C1 segment of cervical spinal cord (tissue), 14 donors: ENCODE measurements around the gene SLC30A7.
A peak's percentile ranks its signal among the peaks of the same experiment; 100 is the strongest.

Experiments
- DNase-seq, 14 donors: peaks; one replicate each; lab custom pipeline; 2025; lab: John Stamatoyannopoulos, UW

Gene SLC30A7

DNA sequence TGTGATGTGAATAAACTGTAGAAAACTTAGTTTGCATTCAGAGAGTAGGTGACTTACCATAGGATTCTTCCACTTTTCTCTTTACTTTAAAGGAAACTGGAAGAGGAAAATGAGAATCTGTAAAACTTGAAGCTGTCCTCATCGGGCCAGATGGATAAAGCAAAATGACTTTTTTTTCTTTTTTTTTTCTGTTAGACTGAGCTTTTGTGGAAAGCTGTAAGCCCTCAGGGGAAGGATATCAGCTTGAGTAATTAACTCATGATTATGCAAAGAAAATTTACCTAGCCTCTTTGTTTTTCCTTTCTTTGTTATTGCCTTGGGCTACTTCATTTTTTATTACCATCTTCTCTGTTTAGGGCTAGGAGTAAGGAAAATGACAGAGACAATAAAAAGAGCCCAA lies 76.3 kb downstream of the SLC30A7 start:
- no peak for DNase-seq

DNA sequence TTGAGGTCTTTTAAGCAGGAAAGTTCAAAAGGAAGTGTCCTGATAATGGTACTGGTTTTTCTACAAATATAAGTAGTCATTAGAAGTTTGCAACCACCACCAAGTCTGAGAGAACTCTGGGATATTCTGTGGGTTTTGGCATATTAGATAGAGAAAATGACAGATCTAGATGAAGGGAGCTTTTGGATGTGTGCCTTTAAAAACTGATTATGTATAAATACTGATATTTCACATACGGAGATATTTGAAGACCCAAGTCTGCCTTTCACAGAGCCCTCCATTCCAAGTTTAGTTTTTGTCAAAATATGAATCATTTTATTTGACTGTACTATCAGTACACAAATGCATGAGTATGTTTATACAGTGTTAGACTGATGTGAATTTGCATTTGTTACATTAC lies 81.0 kb downstream of the SLC30A7 start:
- no peak for DNase-seq

DNA sequence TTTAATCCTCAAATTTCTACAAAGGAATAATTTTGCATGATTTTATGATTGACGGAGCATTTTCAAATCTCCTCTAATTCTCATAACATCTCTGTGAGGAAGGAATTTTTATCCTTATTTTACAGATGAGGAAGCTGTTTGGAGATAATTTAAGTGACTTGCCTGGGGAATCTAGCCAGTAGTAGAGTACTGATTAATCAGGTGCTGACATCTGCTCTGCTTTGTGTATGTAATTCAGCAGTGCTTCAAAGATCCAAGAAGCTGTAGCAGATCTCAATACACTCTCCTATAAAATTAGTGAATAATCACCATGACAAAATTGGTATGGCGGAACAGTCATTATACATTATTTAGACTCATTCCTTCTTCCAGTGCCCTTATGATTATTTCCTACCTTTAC lies 83.7 kb downstream of the SLC30A7 start:
- DNase-seq, result no peak

DNA sequence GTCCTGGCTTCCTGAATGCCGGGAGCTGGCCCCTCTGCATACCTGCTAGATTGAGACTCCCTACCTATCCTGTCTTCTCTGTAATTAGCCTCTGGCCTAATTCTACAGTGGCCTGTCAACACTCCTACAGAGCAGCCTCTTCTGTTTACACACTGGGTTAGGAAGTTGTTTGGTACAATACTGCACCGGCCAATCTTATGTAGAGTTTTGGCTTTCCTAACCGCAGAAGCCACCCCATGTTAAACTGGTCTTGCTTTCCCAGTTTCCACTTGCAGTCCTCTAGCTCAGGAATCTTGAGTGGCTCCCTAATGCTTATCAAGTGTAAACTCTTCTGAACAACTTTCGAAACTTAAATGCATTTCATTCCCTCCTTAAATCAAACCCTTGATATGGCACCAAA lies 86.9 kb downstream of the SLC30A7 start:
- DNase-seq, result no peak

DNA sequence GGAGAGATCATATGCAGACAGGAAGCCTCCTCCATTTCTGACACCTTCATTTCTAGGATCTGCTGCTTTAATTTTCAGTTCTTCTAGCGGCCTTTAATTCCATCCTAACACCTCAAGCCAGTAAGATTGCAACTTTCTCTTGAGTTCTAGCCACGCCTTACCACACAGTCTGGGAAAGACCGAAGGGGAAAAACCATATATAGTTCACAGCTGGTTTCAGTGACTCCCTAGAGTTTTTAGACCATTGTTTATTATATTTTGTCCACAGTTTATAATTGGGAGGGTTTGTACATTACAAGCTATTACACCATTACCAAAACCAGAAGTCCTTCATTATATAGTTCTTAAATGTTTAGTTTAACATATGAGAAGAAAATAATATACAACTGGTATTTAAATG lies 92.2 kb downstream of the SLC30A7 start:
- DNase-seq, result no peak

DNA sequence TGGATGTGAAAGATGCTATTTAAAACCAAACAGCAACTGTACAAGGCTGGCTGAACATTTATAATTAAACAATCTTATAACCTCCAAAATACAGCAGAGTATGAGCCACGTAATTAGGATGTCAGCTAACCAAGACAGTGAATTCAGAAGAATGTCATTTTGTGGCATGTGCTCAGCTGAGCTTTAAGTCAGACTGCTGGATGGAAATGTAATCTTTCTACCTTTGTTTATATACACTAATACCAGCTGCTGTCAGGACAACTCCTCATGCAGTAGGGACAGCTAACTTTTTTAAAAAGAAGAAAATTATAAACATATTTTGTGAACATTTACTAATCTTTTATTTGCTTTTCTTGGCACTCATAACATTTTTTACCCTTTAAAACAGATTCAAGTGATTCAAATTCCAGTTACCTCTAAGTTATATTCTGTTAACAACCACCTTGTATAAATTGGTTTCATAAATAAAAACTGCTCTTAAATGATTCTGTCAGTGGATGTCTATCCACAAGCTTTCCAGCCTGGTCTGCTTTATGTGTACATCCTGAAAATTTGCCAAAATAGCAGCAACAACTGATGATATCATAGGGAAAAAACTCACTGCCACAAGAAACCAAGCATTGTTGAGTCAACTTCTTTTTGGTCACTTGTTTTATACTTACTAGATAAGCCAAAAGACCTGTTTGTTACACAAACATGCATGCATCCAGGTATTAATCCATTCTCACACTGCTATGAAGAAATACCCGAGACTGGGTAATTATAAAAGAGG lies 93.6 kb downstream of the SLC30A7 start:
- DNase-seq, result no peak

DNA sequence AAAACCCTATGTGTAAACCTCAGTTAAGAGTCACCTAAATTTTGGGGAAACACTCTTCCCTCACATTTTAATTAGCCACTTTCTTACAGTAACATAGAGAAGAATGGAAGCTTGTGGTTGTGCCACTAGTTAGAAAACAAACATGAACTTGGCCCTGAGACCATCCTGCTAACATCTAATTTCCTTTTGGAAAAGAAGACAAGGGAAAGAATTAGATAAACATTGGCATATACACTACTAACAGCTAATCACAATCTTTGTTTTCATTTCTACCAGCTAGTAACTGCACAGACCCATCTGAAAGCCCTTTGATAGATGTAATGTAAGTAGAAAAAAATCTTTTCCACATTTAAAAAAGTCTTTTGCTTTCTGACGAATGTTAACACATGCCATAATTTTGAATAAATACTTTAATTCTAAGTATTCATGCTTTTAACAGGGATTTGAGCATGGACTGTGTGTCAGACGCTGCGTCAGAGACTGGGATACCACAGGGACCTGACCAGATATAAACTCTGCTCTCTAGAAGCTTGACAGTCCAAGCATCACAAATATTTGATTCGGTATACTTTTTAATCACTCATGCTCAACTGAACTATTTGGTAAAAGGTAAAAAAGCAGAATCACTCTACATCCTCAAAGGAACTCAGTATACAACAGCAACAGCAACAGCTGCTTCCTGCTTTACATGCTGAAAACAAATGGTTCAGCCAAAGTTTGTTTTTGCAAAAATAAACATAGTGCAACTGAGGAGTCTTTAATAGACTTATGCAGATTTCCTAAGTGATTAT lies 99.5 kb downstream of the SLC30A7 start:
- no peak for DNase-seq

DNA sequence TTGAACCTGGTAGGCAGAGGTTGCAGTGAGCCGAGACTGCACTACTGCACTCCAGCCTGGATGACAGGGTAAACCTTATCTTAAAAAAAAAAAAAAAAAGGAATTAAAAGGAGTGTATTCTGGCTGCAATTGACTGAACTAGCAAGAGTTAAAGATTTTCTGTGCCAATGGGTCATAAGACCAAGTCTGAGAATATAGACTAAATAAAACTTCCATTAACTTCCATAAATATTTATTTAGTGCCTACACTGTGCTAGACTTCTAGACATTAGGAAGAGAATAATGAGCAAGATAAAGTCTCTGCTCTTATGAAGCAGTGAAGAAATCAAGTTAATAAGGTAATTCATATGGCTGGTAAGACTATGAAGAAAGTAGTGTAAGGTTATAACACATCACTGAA lies 102.5 kb downstream of the SLC30A7 start:
- no peak for DNase-seq

DNA sequence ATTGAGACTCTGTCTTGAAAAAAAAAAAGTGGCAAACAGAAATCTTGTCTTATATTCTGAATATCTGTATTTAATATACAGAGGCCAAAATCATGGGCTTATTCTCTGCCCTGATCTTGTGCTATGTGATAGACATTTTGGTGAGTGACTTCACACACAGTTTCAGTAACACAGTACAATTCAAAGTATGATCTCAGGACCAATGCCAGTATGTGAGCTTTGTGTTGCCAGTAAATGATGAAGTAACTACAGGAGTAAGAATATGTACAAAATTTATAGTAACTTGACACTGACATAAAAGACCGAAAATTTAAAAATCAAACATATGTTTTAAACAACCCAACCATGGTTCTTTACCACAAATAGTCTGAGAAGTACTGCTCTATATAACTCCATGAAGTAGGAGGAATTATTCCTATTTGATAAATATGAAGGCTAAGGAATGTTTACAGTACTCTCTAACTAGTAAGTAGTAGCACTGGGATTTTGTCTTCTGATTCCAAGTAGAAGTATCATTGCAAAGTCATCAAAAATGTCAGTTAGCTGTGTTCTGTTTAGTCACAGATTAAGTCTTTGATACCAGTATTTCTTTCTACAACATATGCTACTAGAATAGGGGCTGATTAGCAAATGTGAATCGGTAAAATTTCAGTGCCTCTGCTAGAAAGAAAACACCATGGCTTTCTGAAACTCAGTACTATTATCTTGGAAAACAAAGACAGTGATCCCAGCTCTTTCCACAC lies 104.4 kb downstream of the SLC30A7 start:
- no peak for DNase-seq

DNA sequence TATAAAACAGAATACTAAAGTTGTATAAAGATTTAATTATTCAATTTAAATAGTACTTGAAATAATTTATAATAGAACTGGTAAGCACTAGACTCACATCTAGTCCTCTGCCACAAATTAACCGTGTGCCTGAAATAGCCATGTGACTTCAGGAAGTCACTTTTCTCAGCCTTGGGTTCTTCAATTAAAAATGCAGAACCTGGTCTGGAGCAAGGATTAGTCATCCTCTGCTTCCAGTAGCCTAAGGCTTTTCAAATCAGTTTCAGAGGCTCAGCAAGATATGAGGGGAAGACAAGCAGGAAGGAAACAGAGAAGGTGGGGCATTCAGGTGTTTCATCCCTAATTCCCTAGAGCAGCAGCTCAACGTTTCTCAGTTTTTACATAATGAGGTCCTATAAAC lies 106.7 kb downstream of the SLC30A7 start:
- DNase-seq, result no peak

DNA sequence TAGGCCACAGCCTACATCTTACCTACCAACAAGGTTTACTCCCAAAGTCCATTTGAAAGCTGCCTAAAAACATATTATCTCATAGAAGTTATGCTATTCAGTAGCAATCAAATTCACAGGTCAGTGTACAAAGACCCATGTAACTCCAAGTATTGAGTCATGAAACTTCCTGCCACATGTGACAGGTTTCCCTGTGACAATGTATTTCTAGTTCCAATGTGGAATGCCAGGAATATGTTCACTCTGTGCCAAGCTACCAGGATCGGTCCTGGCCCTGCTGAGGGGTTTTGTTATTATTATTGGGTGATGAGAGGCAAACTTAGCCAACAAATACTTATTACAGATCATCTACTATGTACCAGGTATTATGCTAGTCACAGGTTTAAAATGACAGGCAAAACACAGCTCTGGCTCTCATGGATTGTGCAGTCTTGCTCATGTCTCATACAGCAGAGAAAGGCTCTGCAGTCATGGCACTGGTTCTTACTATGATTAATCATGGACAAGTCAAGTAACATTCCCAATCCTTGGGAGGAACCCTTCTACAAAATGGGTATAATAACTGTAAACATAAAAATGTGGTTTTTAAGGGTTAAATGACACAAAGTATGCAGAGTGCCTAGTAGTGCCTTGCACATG lies 107.2 kb downstream of the SLC30A7 start:
- DNase-seq, result no peak

DNA sequence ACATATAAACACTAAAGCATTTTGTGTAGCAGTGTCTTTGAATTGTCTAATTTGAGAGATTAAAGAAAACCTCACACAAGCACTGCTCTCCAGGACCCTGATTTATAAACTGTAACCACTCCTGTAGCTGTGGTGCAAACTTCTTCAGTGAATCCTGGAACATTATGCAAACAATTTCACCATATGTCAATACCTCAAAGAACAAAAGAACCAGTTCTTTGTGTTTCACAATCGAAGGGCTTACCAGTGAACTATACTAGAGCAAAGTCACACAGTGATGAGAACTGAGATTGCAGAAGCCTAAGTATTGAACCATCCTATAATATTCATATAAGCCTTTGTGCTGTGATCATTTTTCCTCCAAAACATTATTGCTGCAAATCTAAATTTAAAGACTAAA lies 108.2 kb downstream of the SLC30A7 start:
- DNase-seq, result no peak

DNA sequence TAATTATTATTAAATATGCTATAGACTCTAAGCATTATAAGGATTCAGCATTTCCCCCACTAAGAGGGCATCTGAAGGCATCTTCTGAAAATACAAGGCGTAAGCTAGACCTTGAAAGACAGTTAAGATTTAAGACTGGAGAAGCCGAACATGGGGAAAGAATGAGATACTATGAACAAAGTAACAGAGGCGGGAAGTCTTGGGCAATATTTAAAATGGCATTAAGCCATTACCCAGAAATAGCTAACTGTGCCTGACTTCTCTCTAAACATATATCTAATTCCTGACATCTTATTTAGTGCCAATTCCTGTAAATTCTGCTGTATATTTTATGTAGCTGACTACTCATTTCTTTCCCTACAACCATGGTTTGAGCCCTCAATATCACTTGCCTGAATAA lies 108.8 kb downstream of the SLC30A7 start:
- no peak for DNase-seq

DNA sequence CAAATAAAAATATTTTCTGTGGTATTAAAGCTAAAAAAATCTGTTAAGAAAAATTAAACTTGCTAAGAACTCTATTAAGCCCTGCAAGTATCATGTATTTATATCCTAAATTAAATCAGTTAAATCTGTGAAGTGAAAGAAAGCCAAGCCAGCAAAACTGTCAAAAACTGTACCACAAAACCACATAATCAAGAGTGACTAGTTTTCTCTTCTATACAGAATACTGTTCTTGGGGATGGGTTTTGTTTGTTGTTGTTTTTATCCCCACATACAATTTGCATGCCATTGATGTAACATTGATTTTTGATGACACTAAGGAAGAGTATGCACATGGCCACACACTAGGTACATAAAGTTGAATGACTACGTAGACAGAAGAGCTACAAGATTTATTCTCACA lies 109.3 kb downstream of the SLC30A7 start:
- DNase-seq, result no peak

DNA sequence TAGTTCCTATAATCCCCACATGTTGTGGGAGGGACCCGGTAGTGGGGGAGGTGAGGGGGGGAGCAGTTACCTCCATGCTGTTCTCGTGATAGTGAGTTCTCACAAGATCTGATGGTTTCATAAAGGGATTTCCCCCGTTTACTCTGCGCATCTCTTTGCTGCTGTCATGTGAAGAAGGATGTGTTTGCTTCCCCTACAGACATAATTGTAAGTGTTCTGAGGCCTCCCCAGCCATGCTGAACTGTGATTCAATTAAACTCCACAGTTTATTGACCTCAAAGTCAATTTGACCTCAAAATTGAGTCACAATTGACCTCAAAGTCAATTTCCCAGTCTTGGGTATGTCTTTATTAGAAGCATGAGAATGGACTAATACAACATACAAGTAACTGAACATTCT lies 110.0 kb downstream of the SLC30A7 start:
- no peak for DNase-seq

DNA sequence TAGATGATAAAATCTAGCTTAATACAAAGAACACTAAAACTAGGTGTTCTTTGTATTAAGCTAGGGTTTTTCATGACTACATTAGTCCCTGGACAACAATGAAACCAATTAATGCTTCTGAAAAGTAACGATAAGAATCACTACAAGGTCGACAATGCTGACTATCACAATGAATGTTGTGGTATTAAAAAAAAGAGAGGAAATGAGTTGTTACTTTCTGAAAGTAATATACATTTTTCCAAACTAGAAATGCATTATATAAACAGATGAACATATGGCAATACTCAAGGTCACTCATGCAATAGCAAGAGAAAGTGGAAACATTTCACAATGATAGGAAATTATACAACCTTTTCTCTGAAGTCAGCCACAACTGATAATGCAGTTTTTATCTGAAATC lies 110.7 kb downstream of the SLC30A7 start:
- no peak for DNase-seq

DNA sequence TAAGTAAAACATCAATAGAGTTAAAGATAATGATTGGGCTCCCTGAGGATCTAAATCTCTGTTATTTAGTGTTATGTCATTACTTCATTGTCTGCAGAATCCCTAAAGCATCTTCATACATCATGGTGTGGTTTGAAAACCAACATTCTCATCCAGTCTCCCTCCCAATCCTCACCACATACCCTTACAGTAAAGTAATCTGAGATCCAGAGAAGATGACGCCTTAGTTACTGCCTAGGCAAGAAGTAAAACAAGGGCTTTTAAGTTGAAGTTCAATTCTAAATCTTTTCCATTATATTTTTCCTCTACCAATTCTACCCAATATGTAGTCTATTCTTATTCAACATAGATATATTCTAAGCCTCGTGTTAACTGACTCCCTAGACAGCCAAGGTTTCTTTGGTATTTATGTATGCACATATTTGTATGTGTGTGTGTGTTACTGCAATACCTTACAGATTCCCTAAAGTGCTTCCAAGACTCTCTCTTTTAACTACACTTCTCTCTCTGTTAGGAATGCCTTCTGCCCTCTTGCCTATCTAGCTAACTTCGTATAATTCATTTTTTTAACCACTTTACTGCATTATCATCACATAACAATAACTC lies 112.4 kb downstream of the SLC30A7 start:
- no peak for DNase-seq

DNA sequence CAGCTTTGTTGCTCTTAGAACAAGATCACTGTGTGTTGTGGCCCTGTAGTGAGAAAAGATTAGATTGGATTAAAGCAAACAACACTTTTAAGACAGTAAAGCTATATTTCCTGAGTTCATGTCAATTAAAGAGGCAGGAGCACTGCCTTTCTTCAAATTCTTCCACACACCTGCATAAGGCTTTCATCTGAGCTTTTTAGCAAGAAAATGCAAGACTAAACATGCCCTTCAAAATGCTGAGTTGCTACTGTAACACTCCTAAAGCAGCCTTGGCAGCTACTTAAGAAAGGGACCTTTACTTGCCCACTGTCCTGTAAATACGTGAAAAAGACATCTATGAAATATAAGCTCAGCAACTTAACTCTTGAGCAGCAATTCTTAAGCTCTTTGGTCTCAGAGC lies 117.9 kb downstream of the SLC30A7 start:
- DNase-seq, result no peak

DNA sequence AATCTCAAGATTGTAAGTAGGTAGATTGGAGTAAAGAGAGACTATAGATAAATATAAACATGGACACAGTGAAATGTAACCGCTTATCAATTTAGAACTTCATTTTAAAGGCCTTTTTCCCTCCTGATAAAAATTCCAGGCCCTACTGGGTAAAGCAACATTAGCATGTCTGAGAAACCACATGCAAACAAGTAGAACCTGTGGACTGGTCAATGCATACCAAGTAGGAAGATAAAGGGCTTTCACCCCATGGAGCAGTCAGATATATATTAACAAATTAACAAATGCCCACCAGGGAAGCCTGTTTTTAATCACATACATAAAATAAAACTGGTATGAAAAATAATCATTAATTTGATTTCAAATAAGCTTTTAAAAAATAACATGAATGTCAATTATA lies 121.6 kb downstream of the SLC30A7 start:
- no peak for DNase-seq

DNA sequence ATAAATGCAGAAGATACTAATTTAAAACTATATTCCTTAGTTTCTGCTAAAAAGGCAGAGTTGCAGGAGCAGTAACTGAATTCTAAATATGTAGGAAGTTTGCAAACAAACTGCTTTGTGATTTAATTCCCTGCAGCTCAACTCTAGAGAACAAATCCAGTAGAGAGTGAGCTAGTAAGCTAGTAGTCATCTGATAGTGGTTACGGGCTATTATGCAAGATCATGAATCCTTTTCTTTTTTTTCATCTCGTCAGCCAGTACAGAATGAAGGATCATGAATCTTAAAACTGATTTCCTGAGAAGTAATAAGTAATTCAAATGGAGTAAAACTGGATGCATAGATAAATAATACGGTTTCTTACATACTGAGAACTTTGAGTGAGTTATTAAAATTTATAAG lies 126.4 kb downstream of the SLC30A7 start:
- DNase-seq, result no peak

DNA sequence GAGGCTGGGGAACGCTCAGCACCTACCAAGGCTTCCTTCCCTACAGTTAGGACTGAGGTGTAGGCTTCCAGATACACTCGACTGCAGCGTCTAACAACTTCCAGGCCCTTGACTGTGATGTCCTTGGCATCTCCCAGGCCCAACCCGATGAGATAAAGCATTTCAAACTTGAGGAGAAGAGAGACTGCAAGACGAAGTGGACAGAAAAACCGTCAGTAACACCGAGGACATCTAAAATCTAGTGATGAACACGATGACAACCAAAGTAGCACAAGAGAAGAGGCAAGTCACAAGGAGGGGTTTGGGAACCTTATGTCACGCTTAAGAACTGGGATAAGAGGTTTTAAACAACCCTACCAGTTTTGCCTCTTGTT lies 129.4 kb downstream of the SLC30A7 start:
- peak in 5 of 14 donors; percentile 46 to 63 (median 51) for DNase-seq
